GM12865 (cell line): ENCODE results near the gene THBS1.

Source experiments
- DNase-seq: peaks from one replicate; pipeline ENCODE4 v3.0.0; 2010; ENCODE audit warnings: low read depth
- H3K4me3 ChIP-seq: 2 replicates; pipeline ENCODE4 v1.5.1; 2011; ENCODE audit warnings: mild to moderate bottlenecking, low read depth, low read length, control low read depth
- CTCF ChIP-seq: IDR thresholded peaks from 2 replicates; pipeline ENCODE4 v1.5.1; 2011; ENCODE audit warnings: low read length, control low read depth, low read depth, inconsistent platforms; ENCODE audit not compliant: insufficient read depth; ENCODE audit errors: missing control alignments

Gene THBS1

GRCh38 chr15:39624806-39625205, 43.9 kb downstream of the THBS1 start:
- peak overlapping the region; percentile 1; the same call in 1 of the 2 replicates for H3K4me3 ChIP-seq
- TF ChIP-seq CTCF, result no peak
- DNase-seq, result peak; percentile 90

DNA sequence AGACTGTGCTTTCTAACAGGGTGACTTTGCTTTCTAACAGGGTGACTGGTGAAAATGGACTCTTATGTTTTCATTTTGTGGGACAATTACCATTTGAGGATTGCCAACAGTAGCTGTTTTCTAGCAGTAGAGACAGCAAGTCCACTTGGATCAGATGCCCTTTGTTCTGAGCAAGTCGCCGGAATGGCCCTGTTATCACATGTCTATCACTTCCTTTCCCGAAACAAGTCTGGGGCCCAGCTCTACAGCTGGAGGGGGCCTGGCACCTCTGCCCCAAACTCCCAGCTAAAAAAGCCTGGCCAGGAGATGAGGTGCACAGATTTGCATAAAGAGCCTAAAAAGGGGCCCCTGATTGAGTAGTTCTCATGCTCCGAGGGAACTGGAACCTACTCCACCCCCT, 44.6 kb downstream of the THBS1 start:
- H3K4me3 ChIP-seq, result no peak overlapping the region
- no peak for TF ChIP-seq CTCF
- no peak for DNase-seq

- no peak overlapping the region for H3K4me3 ChIP-seq
- peak; percentile 58 for DNase-seq
- TF ChIP-seq CTCF, result no peak
These were observed 45.0 kb downstream of the THBS1 start for GRCh38 chr15:39625856-39626255.

- no peak for DNase-seq
- no peak for TF ChIP-seq CTCF
- no peak overlapping the region for H3K4me3 ChIP-seq
These were observed 46.7 kb downstream of the THBS1 start for GRCh38 chr15:39627451-39628143.

DNA sequence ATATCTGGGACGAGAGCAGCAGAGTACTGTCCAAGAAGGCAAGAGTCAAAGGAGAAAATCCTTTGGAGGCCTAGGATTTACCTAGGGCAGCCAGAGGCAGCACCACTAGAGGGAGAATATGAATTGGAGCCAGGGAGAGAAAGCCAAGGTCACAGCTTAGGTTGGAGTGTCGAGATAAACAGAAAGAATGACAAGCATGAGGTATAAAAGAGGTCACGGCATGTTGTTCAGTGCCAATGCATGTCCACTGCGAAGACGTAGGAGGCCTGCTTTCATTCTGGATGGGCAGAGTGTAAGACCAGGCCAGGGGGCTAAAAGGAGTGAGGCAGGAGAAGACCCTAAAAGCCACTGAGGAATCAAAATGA, 47.2 kb downstream of the THBS1 start:
- DNase-seq, result no peak
- H3K4me3 ChIP-seq, result no peak overlapping the region
- TF ChIP-seq CTCF, result no peak

- no peak for TF ChIP-seq CTCF
- DNase-seq, result no peak
- H3K4me3 ChIP-seq, result no peak overlapping the region
These were observed 47.8 kb downstream of the THBS1 start for GRCh38 chr15:39628546-39629257.
